Endodermal cell (in vitro differentiated cells): ENCODE results near the gene S100A11. TPM values are rescaled to one million over a fixed set of nuclear protein-coding genes. Genes with fewer than 3 reads are reported as not detected.
A peak's percentile ranks its signal among the peaks of the same experiment; 100 is the strongest.

ENCODE experiments used
- DNase-seq: peaks from one replicate; pipeline ENCODE4 v3.0.0-alpha.2; 2017
- H3K27ac ChIP-seq: 2 replicates; pipeline ENCODE4 v1.5.1; 2013; ENCODE audit warnings: mild to moderate bottlenecking, low read depth, low read length, moderate library complexity
- H3K27me3 ChIP-seq: 2 replicates; pipeline ENCODE4 v1.6.1; 2013; ENCODE audit warnings: mild to moderate bottlenecking, low read length, moderate library complexity; ENCODE audit not compliant: insufficient read depth, control insufficient read depth, poor library complexity, severe bottlenecking
- H3K36me3 ChIP-seq: 2 replicates; pipeline ENCODE4 v1.7.0; 2013; ENCODE audit warnings: mild to moderate bottlenecking, low read length, moderate library complexity; ENCODE audit not compliant: control insufficient read depth, insufficient read depth
- H3K4me1 ChIP-seq: one replicate; pipeline ENCODE4 v1.7.0; 2013; ENCODE audit warnings: low read length; ENCODE audit not compliant: control insufficient read depth, insufficient read depth
- H3K4me3 ChIP-seq: 2 replicates; pipeline ENCODE4 v1.5.1; 2013; ENCODE audit warnings: mild to moderate bottlenecking, low read length, moderate library complexity
- H3K9ac ChIP-seq: 2 replicates; pipeline ENCODE4 v1.6.1; 2013; ENCODE audit warnings: mild to moderate bottlenecking, low read length, moderate library complexity; ENCODE audit not compliant: poor library complexity, severe bottlenecking; ENCODE audit errors: extremely low read depth
- H3K9me3 ChIP-seq: 2 replicates; pipeline ENCODE4 v1.6.1; 2013; ENCODE audit warnings: mild to moderate bottlenecking, low read length, moderate library complexity; ENCODE audit not compliant: control insufficient read depth
- H3K27ac Mint-ChIP-seq: 2 replicates; pipeline ENCODE4 v1.8.0; 2020; ENCODE audit warnings: mixed read lengths
- H3K27me3 Mint-ChIP-seq: 2 replicates; pipeline ENCODE4 v1.8.0; 2021; ENCODE audit warnings: mild to moderate bottlenecking, mixed read lengths; ENCODE audit not compliant: insufficient read depth
- H3K36me3 Mint-ChIP-seq: 2 replicates; pipeline ENCODE4 v1.8.0; 2020; ENCODE audit warnings: low read depth, mixed read lengths
- H3K4me1 Mint-ChIP-seq: 2 replicates; pipeline ENCODE4 v1.8.0; 2020; ENCODE audit warnings: mixed read lengths
- H3K4me3 Mint-ChIP-seq: 2 replicates; pipeline ENCODE4 v1.8.0; 2020; ENCODE audit warnings: mild to moderate bottlenecking, moderate library complexity, mixed read lengths
- H3K9me3 Mint-ChIP-seq: 2 replicates; pipeline ENCODE4 v1.8.0; 2020; ENCODE audit warnings: mild to moderate bottlenecking, mixed read lengths
- WGBS, 2 experiments: methylation state at CpG; one replicate each; pipeline versions ENCODE4 v1.1.5 to v1.1.7; 2013; ENCODE audit warnings: missing lambda C conversion rate in 2 of 2, mixed read lengths in 1 of 2; ENCODE audit not compliant: insufficient coverage in 1 of 2, insufficient read length in 1 of 2; 5-methylcytosine and 5-hydroxymethylcytosine counted together
- total RNA-seq, 2 donors: library from RNA; stranded (reverse); fragmentation: NEBNext Ultra II Directional in 1 of 2; extraction: Animal tissue kit (Norgen Biotek cat#: 25700) in 1 of 2; gene quantifications; 2 replicates in 1 of 2; 3 replicates in 1 of 2; pipeline ENCODE4 v1.2.1, GENCODE V29; 2021
- TF ChIP-seq, protein P1 (sequence below): fragments of 200-600 bp; sonication (generic); conservative IDR thresholded peaks from 2 replicates; pipeline ENCODE4 v1.5.0; 2021; ENCODE audit warnings: antibody characterized with exemption, mild to moderate bottlenecking

Gene S100A11
- total RNA-seq, 2 donors from 2014 or later: 163 to 248 TPM

- no peaks in the 10 kb centered on the region for H3K9me3 ChIP-seq
- Mint-ChIP-seq H3K4me1 (peaks cover 52% of the 10 kb centered on the region), H3K27me3 (peaks cover 56% of the 10 kb centered on the region), H3K9me3 (no peaks in the 10 kb centered on the region), H3K27ac (no peak overlapping the region), H3K4me3 (peak overlapping the region; percentile 86), H3K36me3 (peaks cover 21% of the 10 kb centered on the region)
- TF ChIP-seq, protein P1, sequence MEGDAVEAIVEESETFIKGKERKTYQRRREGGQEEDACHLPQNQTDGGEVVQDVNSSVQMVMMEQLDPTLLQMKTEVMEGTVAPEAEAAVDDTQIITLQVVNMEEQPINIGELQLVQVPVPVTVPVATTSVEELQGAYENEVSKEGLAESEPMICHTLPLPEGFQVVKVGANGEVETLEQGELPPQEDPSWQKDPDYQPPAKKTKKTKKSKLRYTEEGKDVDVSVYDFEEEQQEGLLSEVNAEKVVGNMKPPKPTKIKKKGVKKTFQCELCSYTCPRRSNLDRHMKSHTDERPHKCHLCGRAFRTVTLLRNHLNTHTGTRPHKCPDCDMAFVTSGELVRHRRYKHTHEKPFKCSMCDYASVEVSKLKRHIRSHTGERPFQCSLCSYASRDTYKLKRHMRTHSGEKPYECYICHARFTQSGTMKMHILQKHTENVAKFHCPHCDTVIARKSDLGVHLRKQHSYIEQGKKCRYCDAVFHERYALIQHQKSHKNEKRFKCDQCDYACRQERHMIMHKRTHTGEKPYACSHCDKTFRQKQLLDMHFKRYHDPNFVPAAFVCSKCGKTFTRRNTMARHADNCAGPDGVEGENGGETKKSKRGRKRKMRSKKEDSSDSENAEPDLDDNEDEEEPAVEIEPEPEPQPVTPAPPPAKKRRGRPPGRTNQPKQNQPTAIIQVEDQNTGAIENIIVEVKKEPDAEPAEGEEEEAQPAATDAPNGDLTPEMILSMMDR: no peak
- peaks cover 11% of the 10 kb centered on the region for H3K27me3 ChIP-seq
- no peak overlapping the region for H3K27ac ChIP-seq
- peak overlapping the region; percentile 78 for H3K9ac ChIP-seq
- H3K4me1 ChIP-seq: peaks cover 27% of the 10 kb centered on the region
- no peak for DNase-seq
- peak overlapping the region; percentile 88 for H3K4me3 ChIP-seq
- WGBS, 2 experiments: 49 to 54% methylated on average over 3 to 6 of the region's 6 CpGs
- H3K36me3 ChIP-seq: peaks cover 19% of the 10 kb centered on the region
Measured at GRCh38 chr1:151991663-151992302, 45.0 kb downstream of the S100A11 start.

- DNase-seq: no peak
- Histone ChIP-seq H3K9ac (peak overlapping the region; percentile 19), H3K9me3 (no peaks in the 10 kb centered on the region), H3K4me1 (peaks cover 27% of the 10 kb centered on the region), H3K27me3 (peaks cover 11% of the 10 kb centered on the region), H3K36me3 (peaks cover 29% of the 10 kb centered on the region), H3K4me3 (peak overlapping the region; percentile 88), H3K27ac (no peak overlapping the region)
- peaks cover 53% of the 10 kb centered on the region for H3K4me1 Mint-ChIP-seq
- TF ChIP-seq, protein P1: no peak
- peaks cover 29% of the 10 kb centered on the region for H3K36me3 Mint-ChIP-seq
- peaks cover 56% of the 10 kb centered on the region for H3K27me3 Mint-ChIP-seq
- 66% methylated on average over 5 of the region's 5 CpGs; no CpG with 5 or more reads in 1 of the 2 experiments for WGBS, 2 experiments
- H3K27ac Mint-ChIP-seq: no peak overlapping the region
- peak overlapping the region; percentile 86 for H3K4me3 Mint-ChIP-seq
- H3K9me3 Mint-ChIP-seq: no peaks in the 10 kb centered on the region
Measured at GRCh38 chr1:151990856-151991198, 46.0 kb downstream of the S100A11 start.

GRCh38 chr1:151990058-151990855, 46.5 kb downstream of the S100A11 start:
- Mint-ChIP-seq H3K4me3 (peak overlapping the region; percentile 86), H3K4me1 (peaks cover 50% of the 10 kb centered on the region)
- no peak overlapping the region for H3K27ac ChIP-seq

More at GRCh38 chr1:151990058-151990855, 46.5 kb downstream of the S100A11 start:
- H3K9me3 Mint-ChIP-seq: no peaks in the 10 kb centered on the region
- Histone ChIP-seq H3K36me3 (peaks cover 35% of the 10 kb centered on the region), H3K4me1 (peaks cover 25% of the 10 kb centered on the region), H3K4me3 (peak overlapping the region; percentile 88), H3K27me3 (peaks cover 11% of the 10 kb centered on the region), H3K9me3 (no peaks in the 10 kb centered on the region), H3K9ac (peak overlapping the region; percentile 19)
- WGBS, 2 experiments: 79 to 88% methylated on average over 5 of the region's 5 CpGs
- no peak for DNase-seq
- TF ChIP-seq, protein P1: no peak
- peaks cover 35% of the 10 kb centered on the region for H3K36me3 Mint-ChIP-seq
- peaks cover 59% of the 10 kb centered on the region for H3K27me3 Mint-ChIP-seq
- H3K27ac Mint-ChIP-seq: no peak overlapping the region
